ENCODE data around the gene TMEM150C.

TMEM150C gene

GRCh38 chr4:82467471-82467870, 94.3 kb downstream of the TMEM150C start:
- Histone ChIP-seq H3K9me3 (ENCODE audit: severe bottlenecking) (no peaks in the 10 kb centered on the region), H3K27me3 (ENCODE audit: insufficient read depth, low read depth, severe bottlenecking) (no peaks in the 10 kb centered on the region), H3K36me3 (peaks cover 31% of the 10 kb centered on the region), H3K4me3 (ENCODE audit: low read depth, low read length) (no peak overlapping the region), H3K27ac (no peak overlapping the region)
- no peak for DNase-seq
- TF ChIP-seq CTCF (IDR thresholded peaks at IDR 0.05; ENCODE audit: low read depth, low read length): no peak

GRCh38 chr4:82463221-82463620, 98.6 kb downstream of the TMEM150C start:
- Histone ChIP-seq H3K4me3 (ENCODE audit: low read depth, low read length) (no peak overlapping the region), H3K27me3 (ENCODE audit: insufficient read depth, low read depth, severe bottlenecking) (no peaks in the 10 kb centered on the region), H3K36me3 (peaks cover 55% of the 10 kb centered on the region), H3K27ac (no peak overlapping the region), H3K9me3 (ENCODE audit: severe bottlenecking) (no peaks in the 10 kb centered on the region)
- no peak for DNase-seq
- no peak for TF ChIP-seq CTCF (IDR thresholded peaks at IDR 0.05; ENCODE audit: low read depth, low read length)

GRCh38 chr4:82462415-82462831, 99.4 kb downstream of the TMEM150C start:
- Histone ChIP-seq H3K36me3 (peaks cover 55% of the 10 kb centered on the region), H3K4me3 (ENCODE audit: low read depth, low read length) (no peak overlapping the region), H3K27me3 (ENCODE audit: insufficient read depth, low read depth, severe bottlenecking) (no peaks in the 10 kb centered on the region), H3K9me3 (ENCODE audit: severe bottlenecking) (no peaks in the 10 kb centered on the region), H3K27ac (peak overlapping the region; percentile 33; the same call in 1 of the 2 replicates)
- TF ChIP-seq CTCF (IDR thresholded peaks at IDR 0.05; ENCODE audit: low read depth, low read length): peak; percentile 85
- DNase-seq: peak; percentile 88

- DNase-seq: no peak
Observed at GRCh38 chr4:82461710-82462109, 100.1 kb downstream of the TMEM150C start.

GRCh38 chr4:82458729-82459128, 103.1 kb downstream of the TMEM150C start:
- Histone ChIP-seq H3K27ac (no peak overlapping the region), H3K4me3 (ENCODE audit: low read depth, low read length) (no peak overlapping the region), H3K9me3 (ENCODE audit: severe bottlenecking) (no peaks in the 10 kb centered on the region), H3K36me3 (peaks cover 78% of the 10 kb centered on the region), H3K27me3 (ENCODE audit: insufficient read depth, low read depth, severe bottlenecking) (no peaks in the 10 kb centered on the region)
- DNase-seq: no peak
- TF ChIP-seq CTCF (IDR thresholded peaks at IDR 0.05; ENCODE audit: low read depth, low read length): no peak

More at GRCh38 chr4:82461710-82462109, 100.1 kb downstream of the TMEM150C start:
- Histone ChIP-seq H3K4me3 (ENCODE audit: low read depth, low read length) (no peak overlapping the region), H3K36me3 (peaks cover 58% of the 10 kb centered on the region), H3K9me3 (ENCODE audit: severe bottlenecking) (no peaks in the 10 kb centered on the region), H3K27me3 (ENCODE audit: insufficient read depth, low read depth, severe bottlenecking) (no peaks in the 10 kb centered on the region), H3K27ac (no peak overlapping the region)
- TF ChIP-seq CTCF (IDR thresholded peaks at IDR 0.05; ENCODE audit: low read depth, low read length): no peak

GRCh38 chr4:82457266-82457665, 104.5 kb downstream of the TMEM150C start:
- no peak overlapping the region for H3K4me3 ChIP-seq (ENCODE audit: low read depth, low read length)
- DNase-seq: no peak
- H3K27ac ChIP-seq: no peak overlapping the region
- peaks cover 79% of the 10 kb centered on the region for H3K36me3 ChIP-seq
- TF ChIP-seq CTCF (IDR thresholded peaks at IDR 0.05; ENCODE audit: low read depth, low read length): no peak
- H3K27me3 ChIP-seq (ENCODE audit: insufficient read depth, low read depth, severe bottlenecking): no peaks in the 10 kb centered on the region
- H3K9me3 ChIP-seq (ENCODE audit: severe bottlenecking): no peaks in the 10 kb centered on the region

Data from WERI-Rb-1 (cell line).